ENCODE data around the gene TEX54.
A peak's percentile ranks its signal among the peaks of the same experiment; 100 is the strongest.
"Not testable (repeated sequence)": the region's sequence is repeated elsewhere in the genome, so short reads cannot be mapped to it uniquely, and the experiment has no call there.

The TEX54 gene

GRCh38 chr11:62855571-62856332 is 23.1 kb upstream of the TEX54 start:
- DNase-seq (ENCODE audit: low spot score): peak; percentile 97

GRCh38 chr11:62854825-62855570 is 22.4 kb upstream of the TEX54 start:
- no peak for DNase-seq (ENCODE audit: low spot score)

- DNase-seq (ENCODE audit: low spot score): no peak
Observed at GRCh38 chr11:62854013-62854824, 21.6 kb upstream of the TEX54 start.

GRCh38 chr11:62853279-62853965 is 20.8 kb upstream of the TEX54 start:
- no peak for DNase-seq (ENCODE audit: low spot score)

GRCh38 chr11:62852523-62853188 is 20.0 kb upstream of the TEX54 start:
- DNase-seq (ENCODE audit: low spot score): no peak

- DNase-seq (ENCODE audit: low spot score): peak; percentile 50
Observed at GRCh38 chr11:62851807-62852522, 19.3 kb upstream of the TEX54 start.

GRCh38 chr11:62850911-62851806 is 18.5 kb upstream of the TEX54 start:
- peak; percentile 74 for DNase-seq (ENCODE audit: low spot score)

GRCh38 chr11:62847767-62848314 is 15.2 kb upstream of the TEX54 start:
- DNase-seq (ENCODE audit: low spot score): no peak

- no peak for DNase-seq (ENCODE audit: low spot score)
Observed at GRCh38 chr11:62846177-62846576, 13.5 kb upstream of the TEX54 start.

- no peak for DNase-seq (ENCODE audit: low spot score)
Observed at GRCh38 chr11:62844154-62844553, 11.5 kb upstream of the TEX54 start.

GRCh38 chr11:62843466-62843865 is 10.8 kb upstream of the TEX54 start:
- no peak for DNase-seq (ENCODE audit: low spot score)

- not testable (repeated sequence) for DNase-seq (ENCODE audit: low spot score)
Observed at GRCh38 chr11:62842891-62843290, 10.2 kb upstream of the TEX54 start.

GRCh38 chr11:62842171-62842741 is 9.6 kb upstream of the TEX54 start:
- DNase-seq (ENCODE audit: low spot score): no peak

- peak; percentile 100 for DNase-seq (ENCODE audit: low spot score)
Observed at GRCh38 chr11:62841361-62842170, 8.9 kb upstream of the TEX54 start.

- peak; percentile 91 for DNase-seq (ENCODE audit: low spot score)
Observed at GRCh38 chr11:62840721-62841360, 8.2 kb upstream of the TEX54 start.

GRCh38 chr11:62839050-62839945 is 6.7 kb upstream of the TEX54 start, which contains the start of gene WDR74:
Gene WDR74 (minus strand): TSS chr11:62839590. CDS start chr11:62839570, 20 bp downstream.
- DNase-seq (ENCODE audit: low spot score): peak; percentile 96

Data from cerebellar cortex (tissue), 1 donor.